Esophagus squamous epithelium (tissue), 4 donors: ENCODE data around the gene CCL1.

ENCODE experiments used
- CTCF ChIP-seq, 6 experiments: fragments of 450-650 bp in 4 of 6; fragments of 200-600 bp in 2 of 6; sonication (generic) in 2 of 6; IDR thresholded peaks; one replicate each; pipeline ENCODE4 v1.5.1; 2016 to 2019; ENCODE audit warnings: antibody characterized with exemption in 6 of 6, mild to moderate bottlenecking in 4 of 6, moderate library complexity in 4 of 6
- POLR2A ChIP-seq, 4 donors: fragments of 450-650 bp; IDR thresholded peaks; one replicate each; pipeline ENCODE4 v1.6.1; 2017; ENCODE audit warnings: antibody characterized with exemption in 4 of 4, mild to moderate bottlenecking in 4 of 4, moderate library complexity in 3 of 4

DNA sequence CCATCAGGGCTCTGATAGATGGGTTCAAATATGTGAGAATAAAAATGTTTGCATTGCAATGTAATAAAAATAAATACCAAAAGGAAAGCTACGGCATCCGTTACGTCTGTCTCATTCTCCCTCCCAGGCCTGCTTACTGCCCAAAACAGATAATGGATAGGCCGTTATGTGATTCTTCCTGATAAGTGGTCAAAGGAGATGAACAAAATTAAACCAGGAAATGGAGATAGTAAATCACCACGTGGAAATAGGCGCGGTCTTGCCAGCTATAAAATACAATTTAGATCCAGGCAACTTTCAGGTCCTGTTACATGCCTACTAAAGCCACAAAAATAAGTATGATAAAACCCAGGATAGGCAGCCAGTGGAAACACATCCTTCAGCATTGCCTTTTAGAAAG, 49.5 kb upstream of the CCL1 start:
- no peak for TF ChIP-seq CTCF (IDR thresholded peaks at IDR 0.05)
- no peak for TF ChIP-seq POLR2A (IDR thresholded peaks at IDR 0.05)
